Putamen (tissue), 1 donor: Measurements from ENCODE around the gene CDT1.
A peak's percentile ranks its signal among the peaks of the same experiment; 100 is the strongest.
"Not testable (repeated sequence)": the region's sequence is repeated elsewhere in the genome, so short reads cannot be mapped to it uniquely, and the experiment has no call there.

Experiments used
- DNase-seq: peaks from one replicate; pipeline ENCODE4 v3.0.0-alpha.2; 2016; ENCODE audit warnings: low spot score

The CDT1 gene

DNA sequence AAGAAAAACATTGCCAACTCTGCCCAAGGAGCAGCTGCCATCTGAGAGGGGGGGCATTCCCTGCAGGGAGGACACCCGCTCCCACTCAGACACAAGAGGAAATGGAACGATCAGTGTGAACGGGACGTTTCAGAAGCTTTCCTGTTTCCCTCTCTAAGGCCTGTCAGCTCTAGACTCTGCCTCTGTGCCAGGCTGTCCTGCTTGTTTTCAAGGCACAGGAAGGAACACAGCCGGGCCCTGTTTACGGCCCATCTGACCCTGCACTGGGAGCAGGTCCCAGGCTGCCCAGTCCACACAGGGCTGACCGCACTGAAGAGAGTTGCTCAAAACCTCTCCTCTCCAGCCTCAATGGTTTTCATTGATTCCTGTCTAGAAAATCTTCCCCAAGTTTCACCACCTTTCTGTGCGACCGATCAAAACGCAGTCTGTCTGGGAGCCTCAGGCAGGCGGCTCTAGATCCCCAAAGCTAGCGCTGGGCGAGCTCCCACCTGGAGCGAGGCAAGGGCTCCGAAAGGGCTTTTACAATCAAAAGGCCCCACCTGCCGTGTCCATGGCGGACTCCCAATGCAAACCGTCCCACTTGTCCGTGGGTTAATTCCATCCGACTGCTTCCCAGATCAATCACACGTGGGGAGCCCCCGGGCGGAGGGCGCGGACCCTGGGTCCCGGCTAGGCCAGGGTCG, 20.1 kb upstream of the CDT1 start:
- peak; percentile 53 for DNase-seq

DNA sequence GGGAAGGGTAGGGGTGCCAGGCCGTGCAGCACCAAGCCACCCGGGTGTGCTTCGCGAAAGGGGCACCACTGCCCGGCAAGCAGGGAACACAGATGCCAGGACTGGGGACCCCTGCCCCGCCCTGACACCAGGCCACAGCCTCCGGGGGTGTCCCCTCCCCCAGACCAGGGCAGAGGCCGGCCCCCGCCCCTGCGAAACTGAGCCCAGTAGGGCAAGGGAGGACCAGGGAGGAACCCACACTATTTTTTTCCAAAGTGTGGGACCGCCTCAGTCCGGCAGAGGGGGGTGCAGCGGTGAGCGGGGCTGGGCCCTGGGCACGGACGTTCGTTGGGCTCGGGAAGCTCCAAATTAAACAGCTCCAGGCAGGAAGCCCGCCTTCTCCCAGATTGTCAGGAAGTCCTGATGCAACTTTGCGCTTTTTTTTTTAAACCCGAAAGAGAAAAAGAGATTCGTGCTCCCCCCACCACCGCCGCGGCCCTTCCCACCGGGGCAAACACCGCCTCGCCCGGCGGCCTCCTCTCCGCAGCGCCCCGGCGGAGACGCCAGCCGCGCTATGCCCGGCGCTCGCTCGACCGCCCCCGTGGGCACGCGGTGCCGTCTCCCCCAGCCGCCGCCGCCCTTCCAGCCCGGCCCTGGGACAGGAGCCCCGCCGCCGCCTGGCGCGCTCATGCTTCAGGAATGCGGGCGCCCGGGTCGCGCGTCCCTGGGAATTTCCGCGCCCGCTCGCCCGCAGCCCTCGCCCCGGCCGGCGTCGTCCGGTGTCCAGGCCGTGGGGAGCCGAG, 19.3 kb upstream of the CDT1 start:
- DNase-seq: no peak

DNA sequence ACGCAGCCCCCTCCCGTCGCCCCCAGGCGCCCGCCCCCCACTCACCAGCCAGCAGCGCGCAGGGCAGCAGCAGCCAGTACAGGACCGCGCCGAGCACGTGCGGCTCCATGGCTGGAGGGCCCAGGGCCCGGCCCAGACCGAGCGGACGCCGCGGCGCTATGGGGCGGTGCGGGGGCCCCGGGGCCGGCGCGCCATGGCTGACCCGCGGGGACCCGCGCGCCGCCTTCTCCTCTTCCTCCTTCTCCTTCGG, 18.8 kb upstream of the CDT1 start:
- DNase-seq: no peak

DNA sequence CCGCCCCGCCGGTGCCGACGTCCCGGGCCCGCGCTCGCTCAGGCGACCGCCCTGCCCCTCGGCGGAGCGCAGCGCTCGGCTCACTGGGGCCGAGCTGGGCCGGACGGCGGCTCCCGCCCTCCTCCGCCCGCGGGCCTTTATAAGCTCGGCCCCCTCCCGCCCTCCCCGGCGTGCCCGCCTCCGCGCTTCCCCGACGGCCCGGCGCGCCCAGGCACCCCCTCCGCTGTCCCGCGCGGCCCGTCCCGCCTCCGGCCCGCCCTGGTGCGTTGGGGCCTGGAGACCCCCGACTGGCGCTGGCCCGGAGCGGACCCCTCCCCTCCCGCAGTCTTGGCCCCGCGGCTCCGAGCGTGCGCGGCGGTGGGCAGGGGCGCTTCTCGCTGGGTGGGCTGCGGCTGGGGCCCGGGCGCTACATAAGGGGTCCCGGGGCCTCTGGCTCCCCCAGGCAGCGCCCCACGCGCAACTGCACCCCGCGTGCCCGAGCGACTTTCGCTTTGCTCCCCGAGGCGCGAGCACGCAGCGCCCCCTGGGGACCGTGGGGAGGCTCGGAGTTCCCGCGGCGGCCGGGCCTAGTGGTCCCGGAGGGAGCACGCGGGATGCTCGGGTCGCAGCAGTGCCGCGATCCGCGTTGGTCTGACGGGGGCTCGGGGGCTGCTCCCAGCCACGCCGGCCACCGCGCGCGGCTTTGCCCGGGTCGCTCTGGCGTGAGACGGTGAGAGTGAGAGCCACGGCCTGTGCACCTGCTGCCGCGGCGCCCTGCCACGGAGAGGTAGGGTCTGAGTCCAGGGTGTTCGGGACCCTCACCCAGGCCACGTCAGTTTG, 18.3 kb upstream of the CDT1 start, which contains the start of gene PIEZO1:
Gene PIEZO1, minus strand, starts transcription at position 115 of the 819 bp plus-strand sequence. CDS start 256 bp downstream, outside the sequence.
- DNase-seq: no peak

DNA sequence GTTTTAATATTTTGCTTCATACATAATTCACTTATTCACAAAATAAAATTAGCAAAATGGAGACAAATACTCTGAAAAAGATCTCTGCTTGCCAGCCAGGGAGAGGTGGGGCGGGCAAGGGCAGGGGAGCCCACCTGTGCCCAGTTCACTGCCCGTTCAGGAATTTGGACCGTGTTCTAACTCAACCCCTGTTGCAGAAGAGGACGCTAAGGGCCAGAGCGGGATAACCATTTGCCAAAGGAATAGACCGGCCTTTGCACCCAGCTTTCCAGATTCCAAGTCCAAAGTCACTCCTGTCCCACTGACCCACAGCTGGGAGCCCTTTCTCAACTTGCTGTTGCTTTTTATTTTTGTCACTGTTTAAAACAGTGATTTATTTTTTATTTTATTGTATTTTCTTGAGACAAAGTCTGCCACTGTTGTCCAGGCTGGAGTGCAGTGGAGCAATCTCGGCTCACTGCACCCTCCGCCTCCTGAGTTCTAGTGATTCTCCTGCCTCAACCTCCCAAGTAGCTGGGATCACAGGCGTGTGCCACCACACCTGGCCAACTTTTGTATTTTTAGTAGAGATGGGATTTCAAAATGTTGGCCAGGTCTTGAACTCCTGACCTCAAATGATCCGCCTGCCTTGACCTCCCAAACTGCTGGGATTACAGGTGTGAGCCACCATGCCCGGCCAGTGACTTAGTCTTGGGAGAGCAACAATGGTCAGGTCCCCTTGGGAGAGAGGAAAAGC, 15.8 kb upstream of the CDT1 start:
- DNase-seq: no peak

DNA sequence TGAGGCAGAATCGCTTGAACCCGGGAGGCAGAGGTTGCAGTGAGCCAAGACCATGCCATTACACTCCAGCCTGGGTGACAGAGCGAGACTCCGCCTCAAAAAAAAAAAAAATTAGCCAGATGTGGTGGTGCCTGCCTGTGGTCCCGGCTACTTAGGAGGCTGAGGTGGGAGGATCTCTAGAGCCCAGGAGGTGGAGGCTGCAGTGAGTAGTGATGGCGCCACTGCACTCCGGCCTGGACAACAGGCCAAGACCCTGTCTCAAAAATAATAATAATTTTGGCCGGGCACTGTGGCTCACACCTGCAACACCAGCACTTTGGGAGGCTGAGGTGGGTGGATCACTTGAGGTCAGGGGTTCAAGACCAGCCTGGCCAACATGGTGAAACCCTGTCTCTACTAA, 14.8 kb upstream of the CDT1 start:
- not testable (repeated sequence) for DNase-seq

DNA sequence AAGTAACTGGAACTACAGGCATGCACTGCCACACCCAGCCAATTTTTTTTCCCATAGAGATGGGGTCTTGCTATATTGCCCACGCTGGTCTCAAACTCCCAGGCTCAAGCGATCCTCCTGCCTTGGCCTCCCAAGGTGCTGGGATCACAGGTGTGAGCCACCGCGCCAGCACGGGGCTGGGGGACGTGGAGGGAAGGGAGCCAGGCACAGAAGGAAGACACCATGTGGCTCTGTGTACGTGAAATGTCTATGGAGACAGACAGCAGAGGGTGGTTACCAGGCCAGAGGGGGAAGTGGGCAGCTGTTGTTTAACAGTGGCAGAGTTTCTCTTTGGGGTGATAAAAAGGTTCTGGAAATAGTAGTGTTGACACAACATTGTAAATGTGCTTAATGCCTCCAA, 14.0 kb upstream of the CDT1 start:
- no peak for DNase-seq

DNA sequence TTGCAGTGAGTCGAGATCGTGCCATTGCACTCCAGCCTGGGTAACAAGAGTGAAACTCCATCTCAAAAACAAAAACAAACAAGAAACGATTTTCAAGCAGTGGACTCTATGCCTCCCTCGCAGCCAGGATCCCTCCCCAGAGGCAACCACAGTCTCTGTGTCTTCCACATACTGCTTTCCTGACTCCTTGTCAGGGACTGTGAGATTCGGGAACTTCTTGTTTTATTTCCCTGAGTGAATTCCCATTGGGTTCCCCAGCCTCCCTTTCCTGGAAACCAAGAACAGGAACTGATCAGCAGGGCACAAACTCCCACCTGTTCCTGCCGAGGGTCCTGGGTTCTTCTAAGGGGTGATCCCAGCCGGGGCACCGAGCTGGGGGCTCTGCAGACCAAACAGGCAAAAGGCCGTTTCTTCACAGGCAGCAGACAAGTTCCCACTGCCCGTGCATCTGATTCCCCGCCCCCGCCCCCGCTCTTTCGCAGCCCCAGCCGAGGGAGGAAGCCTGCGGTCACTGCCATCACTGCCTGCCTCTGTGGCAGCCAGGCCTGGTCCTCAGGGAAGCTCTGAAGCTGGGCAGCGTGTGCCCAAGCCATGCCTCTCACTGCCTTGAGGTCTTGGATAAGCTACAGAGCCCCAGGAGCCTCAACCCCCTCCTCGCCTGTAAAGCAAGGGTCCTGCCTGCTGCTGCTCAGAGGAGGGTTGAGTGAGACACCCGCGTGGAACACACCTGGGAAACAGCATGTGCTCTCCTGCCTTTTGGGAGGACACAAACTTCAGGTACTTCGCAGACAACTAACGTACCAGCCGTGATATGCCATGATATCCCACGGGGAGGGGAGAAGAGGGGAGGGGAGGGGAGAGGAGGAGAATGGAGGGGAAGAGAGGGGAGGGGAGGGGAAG, 13.0 kb upstream of the CDT1 start:
- no peak for DNase-seq

DNA sequence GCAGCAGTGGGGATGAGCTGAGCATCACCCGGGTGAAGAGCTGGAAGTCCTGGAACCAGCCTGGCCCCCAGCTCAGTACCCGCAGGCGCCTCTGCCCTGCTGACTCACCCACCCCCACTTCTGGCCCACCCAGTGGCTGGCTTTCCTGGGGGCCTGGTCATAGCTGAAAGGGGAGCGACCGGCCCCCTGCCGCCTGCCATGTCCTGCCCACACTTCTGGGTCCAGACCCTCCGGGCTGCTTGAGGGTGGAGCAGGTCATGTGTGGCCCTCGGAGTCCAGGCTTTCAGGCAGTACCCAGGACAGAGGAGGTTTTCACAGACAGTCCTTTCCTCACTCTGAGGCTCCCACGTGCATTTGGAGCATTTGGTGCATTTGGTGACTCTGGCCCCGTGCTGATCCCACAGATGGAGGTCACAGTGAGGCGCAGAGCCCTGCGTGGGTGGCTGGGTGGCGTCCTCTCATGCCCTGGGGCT, 11.5 kb upstream of the CDT1 start:
- DNase-seq: no peak

DNA sequence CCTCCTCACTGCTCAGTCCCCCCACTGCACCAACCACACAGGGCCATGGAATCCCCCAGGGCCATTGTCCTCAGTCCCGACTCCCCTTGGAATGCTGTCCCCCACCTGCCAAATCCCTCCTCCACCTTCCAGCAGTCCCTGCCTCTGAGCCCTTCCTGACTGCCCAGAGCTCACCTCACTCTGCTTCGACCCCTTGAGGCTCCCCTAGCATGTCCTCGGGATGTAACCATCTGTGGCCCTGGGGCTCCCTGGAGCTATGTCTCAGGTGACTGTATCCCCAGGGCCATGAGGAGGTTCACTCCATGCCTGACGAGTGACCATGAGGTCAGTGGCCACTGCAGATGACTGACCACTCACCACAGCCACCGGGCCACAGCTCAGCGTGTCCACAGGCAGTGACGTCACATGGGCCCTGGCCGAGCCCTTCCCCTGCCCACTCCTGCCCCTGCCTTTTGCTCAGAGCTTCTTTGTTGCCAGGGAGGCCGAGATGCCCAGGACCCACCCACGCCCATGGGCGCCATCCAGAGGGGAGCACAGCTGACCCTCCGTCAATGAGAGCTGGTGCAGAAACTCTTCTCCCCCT, 10.8 kb upstream of the CDT1 start:
- no peak for DNase-seq

DNA sequence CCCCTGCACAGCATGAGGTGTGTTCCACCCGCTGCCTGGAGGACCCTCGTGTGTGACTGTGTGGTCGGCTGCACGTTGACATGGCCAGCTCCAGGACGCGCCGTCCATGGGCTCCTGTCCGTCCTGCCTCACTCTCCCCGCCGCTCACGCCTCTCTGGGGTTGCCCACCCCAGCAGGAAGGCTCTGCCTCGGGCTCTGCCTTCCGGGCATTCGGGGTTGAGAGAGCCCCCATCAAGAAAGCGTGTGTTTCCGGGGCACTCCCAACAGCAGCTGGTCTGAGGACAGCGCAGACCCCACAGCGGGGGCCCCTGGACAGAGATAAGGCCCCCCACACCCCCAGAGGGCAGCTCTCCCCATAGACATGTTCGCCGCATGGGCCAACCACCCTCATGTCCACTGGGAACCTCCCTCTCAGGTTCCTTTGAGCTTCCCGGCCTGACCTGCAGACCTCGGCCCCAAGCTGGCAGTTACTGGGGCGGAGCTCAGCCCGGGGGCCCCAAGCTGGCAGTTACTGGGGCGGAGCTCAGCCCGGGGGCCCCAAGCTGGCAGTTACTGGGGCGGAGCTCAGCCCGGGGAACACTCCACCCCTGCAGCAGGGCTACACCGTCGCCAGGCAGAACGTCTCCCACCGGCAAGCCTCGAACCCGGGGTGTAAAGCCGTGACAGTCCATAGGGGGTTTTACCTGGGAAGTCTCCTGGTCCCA, 10.2 kb upstream of the CDT1 start:
- DNase-seq: no peak

DNA sequence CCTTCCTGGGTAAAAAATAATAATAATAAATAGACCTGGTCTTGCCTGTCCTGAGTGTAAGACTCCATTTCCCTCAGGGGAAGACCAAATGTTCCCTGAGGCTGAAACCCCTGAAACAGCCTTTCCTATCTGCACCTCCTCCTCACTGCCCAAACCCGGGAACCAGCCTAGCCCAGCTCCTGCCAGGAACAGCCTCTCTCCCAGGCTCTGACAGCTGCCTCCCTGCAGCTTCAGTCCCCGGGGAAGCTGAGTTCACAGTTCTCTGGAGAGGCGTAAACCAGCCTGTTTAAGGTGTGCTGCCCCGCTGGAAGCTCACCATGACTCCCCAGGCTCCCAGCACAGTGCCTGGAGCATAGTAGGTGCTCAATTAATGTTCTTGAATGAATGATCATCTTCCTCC, 7.3 kb upstream of the CDT1 start:
- DNase-seq: no peak

DNA sequence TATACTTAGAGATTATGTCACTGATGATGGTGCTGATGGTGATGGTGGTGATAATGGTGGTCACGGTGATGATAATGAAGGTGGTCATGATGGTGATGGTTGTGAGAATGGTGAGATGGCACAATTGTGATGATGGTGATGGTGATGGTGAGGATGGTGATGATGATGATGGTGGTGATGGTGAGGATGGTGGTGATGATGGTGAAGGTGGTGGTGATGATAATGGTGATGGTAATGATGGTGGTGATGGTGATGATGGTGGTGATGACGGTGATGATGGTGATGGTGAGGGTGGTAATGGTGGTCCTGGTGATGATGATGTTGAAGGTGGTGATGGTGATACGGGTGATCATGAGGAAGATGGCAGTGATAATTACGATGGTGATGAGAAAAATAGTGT, 5.5 kb upstream of the CDT1 start:
- no peak for DNase-seq

DNA sequence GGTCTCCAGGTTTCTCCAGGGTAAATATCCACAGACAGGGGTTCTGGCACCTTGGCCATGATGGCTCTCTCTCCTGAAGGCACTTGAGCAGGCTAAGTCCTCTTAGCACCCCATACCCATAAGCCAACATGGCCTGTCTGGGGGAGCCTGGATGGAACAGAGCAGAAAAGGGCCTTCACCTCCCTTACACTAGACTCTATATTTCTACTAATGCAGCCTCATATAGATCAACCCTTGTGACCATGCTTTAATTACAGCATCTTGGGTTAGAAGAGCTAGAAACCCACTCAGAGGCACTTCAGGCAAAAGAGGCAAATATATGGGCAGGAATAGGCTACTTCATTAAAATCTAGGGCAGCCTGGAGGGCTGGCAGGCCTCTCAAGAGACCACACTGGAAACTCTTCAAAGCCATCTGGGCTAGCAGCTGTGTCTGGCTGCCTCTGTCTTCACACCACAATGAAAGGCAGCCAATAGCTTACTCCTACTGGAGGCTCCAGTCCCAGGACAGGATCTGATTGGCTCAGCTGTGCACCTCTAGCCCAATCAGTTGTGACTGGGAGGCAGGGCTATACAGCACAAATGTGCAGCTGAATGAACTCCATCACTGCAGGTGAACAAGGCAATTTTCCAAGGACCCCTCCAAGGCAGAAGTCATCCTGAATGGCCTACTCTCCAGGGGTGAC, 4.7 kb upstream of the CDT1 start:
- no peak for DNase-seq

DNA sequence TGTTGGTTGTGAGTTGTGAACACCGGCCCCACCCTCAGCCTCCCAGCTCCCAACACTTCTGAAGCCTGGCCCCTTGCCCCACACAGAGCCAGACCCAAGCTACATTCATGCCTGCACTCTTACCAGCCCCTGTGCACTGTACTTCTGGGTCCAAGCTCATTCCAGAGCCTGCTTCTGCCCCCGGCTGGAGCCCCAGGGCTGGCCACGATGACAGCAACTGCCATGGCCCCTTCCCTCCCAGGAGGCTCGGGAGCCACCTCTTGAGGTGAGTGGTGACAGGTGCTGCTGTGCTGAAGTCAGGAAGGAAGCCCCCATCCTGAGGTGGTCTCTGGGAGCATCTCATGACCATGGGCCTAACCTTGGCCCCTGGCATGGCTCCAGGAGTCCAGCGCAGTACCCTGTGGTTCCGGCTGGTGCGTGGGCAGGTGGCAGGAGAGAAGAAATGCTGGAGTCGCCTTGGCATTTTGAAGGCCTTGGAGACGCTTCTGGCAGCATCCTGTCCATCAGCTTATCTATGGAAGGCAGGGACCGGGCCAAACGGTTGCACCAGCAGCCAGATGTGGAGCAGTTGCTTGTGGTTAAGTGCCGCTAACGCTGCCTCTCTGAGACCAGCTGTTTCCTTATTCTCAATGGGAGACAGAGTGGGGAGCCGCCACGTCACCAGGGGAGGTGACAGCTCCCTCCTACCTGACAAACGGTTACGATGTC, 3.9 kb upstream of the CDT1 start:
- no peak for DNase-seq

DNA sequence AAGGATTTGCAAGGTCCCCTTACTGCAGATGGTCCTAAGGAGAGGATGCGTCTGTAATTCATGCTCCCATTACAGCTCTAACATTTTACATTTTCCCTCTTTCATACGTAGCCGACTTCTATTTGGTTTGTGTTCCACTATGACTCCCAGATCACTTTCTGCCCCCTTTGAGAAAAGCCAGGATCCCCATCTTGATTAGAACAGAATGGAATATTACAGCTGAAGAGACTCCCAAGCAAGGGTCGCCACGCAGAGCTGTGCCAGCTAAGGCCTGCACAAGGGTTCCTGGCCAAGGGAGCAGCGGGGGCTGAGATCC, 3.4 kb upstream of the CDT1 start:
- DNase-seq: no peak

DNA sequence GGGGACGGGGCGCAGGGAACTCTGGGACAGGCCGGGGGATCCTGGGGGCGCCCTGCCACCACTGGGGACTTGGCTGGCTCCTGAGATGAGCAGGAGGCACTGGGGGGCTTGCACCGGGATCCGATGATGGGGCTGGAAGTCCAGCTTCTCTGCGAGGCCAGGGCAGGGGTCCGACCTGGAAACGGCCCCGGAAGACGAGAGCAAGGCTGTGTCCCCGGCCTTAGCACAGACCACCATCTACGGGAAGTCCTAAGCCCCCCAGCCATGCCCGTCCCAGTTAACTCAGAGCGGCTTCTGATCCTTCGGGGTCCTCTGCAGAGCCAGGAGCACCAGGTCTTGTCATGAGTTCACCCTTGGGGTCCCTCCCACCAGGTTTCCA, 573 bp downstream of the CDT1 start:
- no peak for DNase-seq

DNA sequence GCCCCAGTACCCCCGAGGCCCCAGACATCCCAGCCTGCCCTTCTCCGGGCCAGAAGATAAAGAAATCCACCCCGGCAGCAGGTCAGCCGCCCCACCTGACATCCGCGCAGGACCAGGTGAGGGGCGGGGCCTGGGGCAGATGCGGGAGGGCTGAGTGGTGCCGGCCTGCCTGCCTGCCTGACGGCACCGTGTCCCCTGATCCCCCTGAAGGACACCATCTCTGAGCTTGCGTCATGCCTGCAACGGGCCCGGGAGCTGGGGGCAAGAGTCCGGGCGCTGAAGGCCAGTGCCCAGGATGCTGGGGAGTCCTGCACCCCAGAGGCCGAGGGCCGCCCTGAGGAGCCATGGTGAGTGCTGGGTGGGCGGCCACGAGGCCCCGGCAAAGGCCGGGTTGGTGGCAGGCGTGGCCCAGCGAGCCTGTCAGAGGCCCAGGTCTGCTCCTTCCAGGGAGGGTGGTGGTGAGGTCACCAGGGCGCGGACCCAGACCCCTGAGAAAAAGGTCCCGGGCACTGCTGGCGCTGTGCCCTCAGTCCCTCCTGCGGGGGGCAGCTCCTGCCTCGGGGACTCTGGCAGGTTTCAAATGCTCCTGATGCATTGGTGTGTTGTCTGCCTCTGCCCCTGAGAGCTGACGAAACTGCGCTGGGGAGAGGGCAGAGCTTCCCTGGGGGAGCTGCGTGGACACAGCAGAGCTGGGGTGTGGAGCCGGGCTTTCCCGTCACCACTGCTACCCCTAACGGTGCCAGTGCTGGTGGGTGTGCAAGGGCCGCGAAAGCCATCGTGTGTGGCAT, 1.2 kb downstream of the CDT1 start:
- DNase-seq: no peak
